Mononuclear cell (primary cell): ENCODE data around the gene ZXDA. TPM values are rescaled to one million over a fixed set of nuclear protein-coding genes. Genes with fewer than 3 reads are reported as not detected.

Source experiments
- H3K27me3 ChIP-seq: 2 replicates; pipeline ENCODE4 v1.6.0; 2011; ENCODE audit warnings: low read length, control low read depth; ENCODE audit not compliant: insufficient read depth
- H3K4me1 ChIP-seq: 2 replicates; pipeline ENCODE4 v1.5.1; 2011; ENCODE audit warnings: mild to moderate bottlenecking, low read length, control low read depth; ENCODE audit not compliant: insufficient read depth
- H3K4me3 ChIP-seq: 2 replicates; pipeline ENCODE4 v1.5.1; 2011; ENCODE audit warnings: mild to moderate bottlenecking, low read length, moderate library complexity
- H3K9me3 ChIP-seq: 2 replicates; pipeline ENCODE4 v1.5.1; 2011; ENCODE audit warnings: low read depth, mild to moderate bottlenecking, control low read depth, low read length
- total RNA-seq: library from RNA; depleted of rRNA; stranded (reverse); fragments of >200 nt; gene quantifications from one replicate; pipeline ENCODE4 v1.2.3, GENCODE V29; 2012

ZXDA gene
- total RNA-seq, 1 donor = 27.4 TPM

GRCh38 chrX:57904176-57904880, 5.9 kb downstream of the ZXDA start:
- Histone ChIP-seq H3K27me3 (no peaks in the 10 kb centered on the region), H3K9me3 (no peaks in the 10 kb centered on the region), H3K4me1 (peaks cover 3% of the 10 kb centered on the region), H3K4me3 (no peak overlapping the region)

GRCh38 chrX:57902633-57903032, 7.6 kb downstream of the ZXDA start:
- H3K4me3 ChIP-seq = no peak overlapping the region
- no peaks in the 10 kb centered on the region for H3K27me3 ChIP-seq
- H3K4me1 ChIP-seq = peaks cover 3% of the 10 kb centered on the region
- no peaks in the 10 kb centered on the region for H3K9me3 ChIP-seq

- no peaks in the 10 kb centered on the region for H3K4me1 ChIP-seq
- H3K9me3 ChIP-seq = no peaks in the 10 kb centered on the region
- H3K4me3 ChIP-seq = no peak overlapping the region
- no peaks in the 10 kb centered on the region for H3K27me3 ChIP-seq
Observed at GRCh38 chrX:57901466-57901865, 8.8 kb downstream of the ZXDA start.

GRCh38 chrX:57900975-57901374, 9.3 kb downstream of the ZXDA start:
- H3K27me3 ChIP-seq = no peaks in the 10 kb centered on the region
- H3K9me3 ChIP-seq = no peaks in the 10 kb centered on the region
- no peaks in the 10 kb centered on the region for H3K4me1 ChIP-seq
- no peak overlapping the region for H3K4me3 ChIP-seq

- H3K4me3 ChIP-seq = no peak overlapping the region
- H3K4me1 ChIP-seq = no peaks in the 10 kb centered on the region
- H3K27me3 ChIP-seq = no peaks in the 10 kb centered on the region
- no peaks in the 10 kb centered on the region for H3K9me3 ChIP-seq
Observed at GRCh38 chrX:57899906-57900305, 10.4 kb downstream of the ZXDA start.

- no peaks in the 10 kb centered on the region for H3K27me3 ChIP-seq
- H3K4me3 ChIP-seq = no peak overlapping the region
- no peaks in the 10 kb centered on the region for H3K4me1 ChIP-seq
- H3K9me3 ChIP-seq = no peaks in the 10 kb centered on the region
Observed at GRCh38 chrX:57899064-57899463, 11.2 kb downstream of the ZXDA start.

GRCh38 chrX:57871463-57871862, 38.8 kb downstream of the ZXDA start:
- H3K27me3 ChIP-seq = no peaks in the 10 kb centered on the region
- no peaks in the 10 kb centered on the region for H3K9me3 ChIP-seq
- H3K4me3 ChIP-seq = no peak overlapping the region
- H3K4me1 ChIP-seq = no peaks in the 10 kb centered on the region

Other genes with a start within 250 kb of the ZXDA start
- 0.10 TPM for gene NLRP2B, start 230.2 kb downstream of the ZXDA start, total RNA-seq